CD4-positive, alpha-beta T cell treated with Interleukin-12 subunit alpha and Interleukin-12 subunit beta, for 1 hour (primary cell): Measurements from ENCODE around the gene KCTD1.

Source experiments
- DNase-seq: peaks from one replicate; pipeline ENCODE4 v3.0.0-alpha.2; 2020

Gene KCTD1

DNA sequence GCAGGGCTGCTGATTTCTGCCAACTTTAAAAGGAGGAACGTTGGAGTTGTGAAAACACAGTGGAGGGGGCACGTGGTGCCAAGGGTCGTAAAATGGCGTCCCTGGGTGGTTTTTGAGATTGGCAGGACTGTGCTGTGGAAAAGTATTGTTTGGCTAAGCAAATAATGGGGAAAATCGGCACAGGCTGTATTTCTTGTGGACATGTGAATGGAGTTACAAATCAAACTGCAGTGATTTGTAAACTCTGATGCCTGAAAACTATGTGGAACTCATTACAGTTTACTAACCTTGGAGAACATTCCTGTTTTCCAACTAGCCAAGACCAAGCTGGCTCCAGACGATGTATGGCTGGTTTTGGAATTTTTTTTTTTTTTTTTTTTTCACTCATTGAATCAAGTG lies 68.7 kb downstream of the KCTD1 start:
- no peak for DNase-seq

- DNase-seq, result no peak
Measured at GRCh38 chr18:26479065-26479680, 69.2 kb downstream of the KCTD1 start.

DNA sequence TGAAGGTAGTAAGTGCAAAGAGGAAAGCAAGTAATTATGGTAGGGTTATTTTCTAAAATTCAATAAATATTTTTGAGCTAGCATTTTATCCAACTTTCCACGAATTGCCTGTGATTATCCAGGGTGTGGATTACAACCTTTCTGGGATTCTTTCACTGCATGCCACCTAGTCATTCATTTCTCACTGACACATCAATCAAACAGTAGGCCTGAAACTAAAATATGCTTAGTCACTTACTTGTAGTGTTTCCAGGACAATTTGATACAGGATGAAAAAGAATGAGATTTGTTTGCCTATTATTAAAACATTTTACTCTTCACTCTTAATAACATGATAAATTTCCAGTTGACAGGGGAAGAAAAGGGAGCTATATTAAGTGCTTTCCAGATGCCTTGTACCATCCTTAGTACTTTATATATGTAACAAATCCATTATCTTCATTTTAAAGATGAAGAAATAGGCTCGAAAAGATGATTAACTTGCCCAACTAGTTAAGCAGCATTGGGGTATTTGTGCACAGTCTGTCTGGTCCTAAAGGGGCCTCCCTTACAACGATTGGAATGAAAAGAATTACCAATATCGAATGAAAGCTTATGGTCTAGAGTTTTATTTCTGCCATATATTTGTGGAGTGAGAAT lies 70.4 kb downstream of the KCTD1 start:
- DNase-seq, result no peak

DNA sequence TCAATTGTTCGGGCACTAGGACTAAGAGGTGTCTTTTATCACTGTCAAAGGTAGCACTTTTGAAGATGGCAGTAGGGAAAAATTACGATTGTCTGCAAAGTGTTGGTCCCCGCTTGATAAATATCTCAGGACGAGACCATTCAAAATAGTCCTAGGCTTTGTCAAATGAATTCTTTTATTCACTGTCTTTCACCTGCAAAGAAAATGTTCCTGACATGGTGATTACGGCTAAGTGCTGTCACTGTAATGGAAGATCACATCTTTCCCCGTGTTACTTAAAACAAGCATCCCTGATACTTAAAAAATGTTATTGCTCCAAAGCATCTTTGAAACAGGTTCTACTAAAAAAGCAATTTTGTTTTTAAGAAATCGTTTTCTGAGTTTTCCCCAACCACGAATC lies 71.7 kb downstream of the KCTD1 start:
- no peak for DNase-seq

GRCh38 chr18:26474542-26474941 lies 73.8 kb downstream of the KCTD1 start:
- no peak for DNase-seq

- no peak for DNase-seq
Measured at GRCh38 chr18:26473672-26474071, 74.7 kb downstream of the KCTD1 start.

- DNase-seq, result no peak
Measured at GRCh38 chr18:26471826-26472225, 76.5 kb downstream of the KCTD1 start.

DNA sequence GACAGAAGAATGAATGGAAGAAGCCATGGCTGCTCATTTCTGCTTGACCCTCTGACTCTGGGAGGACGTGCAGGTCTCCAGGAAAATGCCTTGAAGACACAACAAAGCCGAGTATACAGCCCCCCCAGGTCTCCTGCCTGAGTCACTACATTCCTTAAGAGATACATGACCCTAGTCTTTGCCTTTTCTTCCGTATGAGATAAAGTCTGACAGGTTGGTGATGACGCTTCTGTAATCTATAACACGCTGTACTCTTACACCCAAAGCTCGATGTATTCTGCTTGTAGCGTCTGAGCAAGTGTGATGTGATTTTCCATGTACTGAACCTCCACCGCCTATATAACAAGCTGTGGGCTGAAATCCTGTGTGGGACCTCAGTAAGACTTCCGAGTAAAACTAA lies 77.3 kb downstream of the KCTD1 start:
- DNase-seq, result no peak

DNA sequence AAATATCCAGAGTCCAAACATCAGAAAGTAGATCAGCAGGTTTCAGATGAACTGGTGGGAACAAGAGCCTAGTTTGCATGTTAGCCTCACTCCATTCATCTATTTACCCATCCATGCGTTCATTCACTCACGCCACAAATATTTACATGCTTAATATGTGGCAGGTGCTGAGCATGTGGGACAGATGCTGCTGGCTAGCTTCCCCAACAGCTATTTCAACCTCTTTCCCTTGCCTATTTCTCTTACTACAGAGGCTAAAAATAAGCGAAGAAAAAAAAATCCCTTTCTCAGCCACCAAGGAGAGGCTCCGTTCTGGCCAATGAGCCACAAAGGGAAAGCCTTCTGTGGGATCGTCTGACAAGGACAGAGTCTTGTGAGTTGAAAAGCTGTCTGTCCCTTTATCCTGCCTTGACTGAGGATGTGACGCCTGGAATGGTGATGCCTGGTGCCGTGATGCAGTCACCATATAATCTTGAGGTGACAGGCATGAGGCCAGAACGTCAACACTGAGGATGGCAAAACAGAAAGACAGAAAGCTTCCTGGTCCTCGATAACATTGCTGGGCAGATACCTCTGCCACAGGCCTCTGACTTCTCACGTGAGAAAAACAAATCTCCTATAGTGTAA lies 78.2 kb downstream of the KCTD1 start:
- no peak for DNase-seq

DNA sequence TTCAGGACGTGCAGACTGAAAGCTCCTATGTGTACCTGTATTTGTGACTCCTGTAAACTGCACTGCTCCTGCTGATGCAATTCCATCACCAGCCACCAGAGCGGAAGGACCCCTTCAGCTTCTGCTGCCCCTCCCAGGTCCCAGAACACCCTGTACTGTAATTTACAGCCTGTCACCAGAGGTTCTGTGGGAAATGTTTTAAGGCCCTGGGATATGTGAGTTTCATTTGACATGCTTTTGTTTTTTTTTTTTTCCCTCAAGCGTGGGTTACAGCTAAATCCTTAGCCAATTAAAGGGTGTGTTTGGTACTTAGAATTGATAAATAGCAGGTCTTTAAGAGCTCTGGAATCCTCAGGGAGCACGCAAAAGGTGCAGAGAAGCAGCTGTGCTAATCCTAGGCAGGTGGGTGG lies 79.4 kb downstream of the KCTD1 start:
- no peak for DNase-seq

GRCh38 chr18:26466026-26466425 lies 82.3 kb downstream of the KCTD1 start:
- DNase-seq, result no peak

DNA sequence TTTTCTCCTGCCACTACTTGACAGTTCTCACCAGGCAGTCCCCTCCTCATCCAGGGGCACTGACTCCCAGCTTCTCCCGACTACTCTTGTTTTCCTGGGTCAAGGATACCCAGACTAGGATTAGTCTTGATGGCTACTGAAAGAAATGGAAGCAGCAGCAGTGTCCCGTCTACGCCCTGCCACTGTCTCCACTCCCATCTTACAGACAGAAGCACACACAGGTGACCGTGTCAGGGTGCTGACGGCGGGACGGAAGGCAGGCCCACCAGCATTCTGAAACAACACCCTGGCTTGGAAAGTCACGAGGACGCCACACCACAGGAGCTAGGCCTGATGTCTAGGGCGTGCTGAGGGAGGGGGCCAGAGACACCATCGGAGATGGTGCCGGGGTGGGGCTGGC lies 82.9 kb downstream of the KCTD1 start:
- no peak for DNase-seq

DNA sequence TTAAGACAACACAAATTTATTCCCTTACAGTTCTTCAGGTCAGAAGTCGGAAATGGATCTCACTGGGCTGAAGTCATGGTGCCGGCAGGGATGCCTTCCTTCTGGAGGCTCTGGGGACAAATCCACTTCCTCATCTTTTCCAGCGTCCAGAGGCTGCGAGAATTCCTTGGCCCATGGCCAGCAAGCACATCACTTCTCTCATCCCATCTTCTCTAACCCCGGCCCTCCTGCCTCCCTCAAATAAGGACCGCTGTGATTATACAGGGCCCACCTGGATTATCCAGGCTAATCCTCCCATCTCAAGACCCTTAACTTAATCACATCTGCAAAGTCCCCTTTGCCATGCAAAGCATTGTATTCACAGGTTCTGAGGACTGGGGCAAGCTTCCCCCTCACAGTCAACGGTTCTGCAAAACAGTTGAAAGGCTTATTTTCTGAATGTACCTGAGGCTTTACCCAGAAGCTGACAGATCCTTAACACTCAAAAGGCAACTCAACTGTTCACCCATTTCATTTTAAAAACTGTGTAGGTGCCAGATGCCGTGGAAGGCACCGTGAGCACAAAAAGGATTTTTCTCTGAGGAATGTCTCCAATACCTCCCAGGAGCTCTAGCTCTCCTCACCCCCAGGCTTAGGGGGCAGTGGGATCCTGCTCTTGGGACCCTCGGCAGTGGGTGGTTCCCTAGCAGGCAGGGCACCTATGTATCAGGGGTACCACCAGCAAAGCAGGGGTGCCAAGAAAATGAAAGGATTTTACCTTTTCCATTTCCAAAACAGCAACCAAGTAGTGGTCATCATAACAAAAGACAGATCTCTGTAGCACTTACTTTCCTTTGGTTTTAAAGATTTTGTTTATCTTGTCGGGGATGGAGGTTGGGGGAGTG lies 84.0 kb downstream of the KCTD1 start:
- DNase-seq, result no peak

- DNase-seq, result no peak
Measured at GRCh38 chr18:26462355-26462754, 86.0 kb downstream of the KCTD1 start.

- DNase-seq, result no peak
Measured at GRCh38 chr18:26461405-26461804, 86.9 kb downstream of the KCTD1 start.

DNA sequence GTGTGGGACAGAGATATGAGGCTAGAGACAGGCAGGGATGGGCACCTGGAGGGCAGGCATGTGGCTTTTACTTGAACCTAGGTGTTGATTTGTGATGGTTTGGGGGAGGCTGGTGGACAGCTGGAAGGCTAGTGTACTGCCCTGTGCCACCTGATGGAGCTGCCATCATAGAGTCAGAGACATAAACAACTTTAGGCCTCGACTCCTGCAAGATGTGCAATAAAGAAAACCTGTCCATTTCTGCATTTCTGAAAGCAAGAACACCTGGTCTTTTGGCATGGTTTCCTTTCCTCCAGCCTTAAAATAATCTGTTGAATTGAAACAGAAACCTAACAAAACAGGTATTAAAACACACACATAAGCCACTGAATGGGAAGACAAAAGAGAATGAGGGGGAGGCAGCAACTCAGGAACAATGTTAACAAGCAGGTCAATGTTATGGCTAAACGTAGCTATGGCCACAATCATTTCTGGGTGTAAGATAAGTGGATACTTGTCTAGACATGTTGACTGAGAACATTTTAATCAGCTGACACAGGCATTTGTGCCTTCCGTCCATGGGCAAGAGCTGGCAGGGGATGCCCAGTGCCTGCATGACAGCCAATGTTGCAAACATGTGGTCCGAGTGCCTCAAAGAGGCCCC lies 87.8 kb downstream of the KCTD1 start:
- no peak for DNase-seq

- no peak for DNase-seq
Measured at GRCh38 chr18:26459884-26460283, 88.5 kb downstream of the KCTD1 start.

DNA sequence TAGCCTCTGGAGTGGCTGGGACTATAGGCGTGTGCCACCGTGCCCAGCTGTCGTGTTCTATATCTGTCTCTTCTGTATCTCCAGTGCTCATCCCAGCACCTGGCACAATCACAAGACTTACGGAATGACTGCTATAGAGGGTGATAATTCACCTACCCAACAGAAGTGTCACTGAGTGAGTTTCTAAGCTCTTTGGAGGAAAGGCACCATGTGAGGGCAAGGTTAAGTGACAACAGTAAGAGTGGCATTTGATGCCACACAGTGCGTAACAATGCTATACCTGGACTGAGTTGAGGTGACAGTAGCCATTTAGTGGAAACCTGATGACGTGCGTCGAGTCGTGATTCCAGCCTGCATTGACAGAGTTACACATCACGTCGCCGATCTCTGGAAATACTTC lies 89.0 kb downstream of the KCTD1 start:
- no peak for DNase-seq

GRCh38 chr18:26458526-26459232 lies 89.7 kb downstream of the KCTD1 start:
- DNase-seq, result no peak

- DNase-seq, result no peak
Measured at GRCh38 chr18:26457611-26458353, 90.6 kb downstream of the KCTD1 start.

DNA sequence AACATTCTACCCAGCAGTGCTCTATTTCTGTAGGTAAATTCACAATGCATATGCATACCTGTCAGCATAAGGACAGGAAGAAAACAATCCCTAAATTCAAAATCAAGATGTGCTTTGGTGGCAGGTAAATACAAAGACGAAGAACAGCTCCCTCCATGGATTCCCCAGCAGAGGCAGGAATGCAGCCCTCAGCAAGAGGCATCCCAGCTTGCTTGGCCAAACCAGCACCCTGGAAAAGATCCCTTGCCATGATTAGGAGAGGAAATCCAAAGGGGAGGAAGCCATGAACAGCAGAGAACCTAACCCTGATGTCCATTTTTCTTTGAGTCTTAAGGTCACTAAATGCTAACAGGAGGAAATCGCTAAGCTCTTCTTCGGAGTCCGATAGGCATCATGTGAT lies 91.2 kb downstream of the KCTD1 start:
- DNase-seq, result no peak

DNA sequence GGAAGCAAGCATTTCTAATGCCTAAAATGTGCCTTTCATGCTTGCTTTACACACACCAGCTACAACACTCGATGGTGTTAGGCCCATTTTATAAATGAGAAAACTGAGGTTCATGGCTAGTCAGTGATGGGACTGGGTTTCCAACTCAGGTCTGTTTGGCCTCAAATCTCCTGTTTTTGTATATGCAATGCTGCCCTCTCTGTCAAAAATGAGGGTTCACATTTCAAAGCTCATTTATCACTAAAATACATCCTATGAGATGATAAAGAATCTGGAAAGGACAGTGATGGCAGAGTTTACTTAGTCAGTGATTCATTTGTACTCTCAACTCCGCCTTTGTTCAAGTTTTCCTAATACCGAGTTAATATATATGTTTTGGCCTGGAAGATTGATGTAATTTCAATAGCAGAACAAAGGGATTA lies 92.3 kb downstream of the KCTD1 start:
- DNase-seq, result no peak
